ENCODE results near the gene MTREX.

DNA sequence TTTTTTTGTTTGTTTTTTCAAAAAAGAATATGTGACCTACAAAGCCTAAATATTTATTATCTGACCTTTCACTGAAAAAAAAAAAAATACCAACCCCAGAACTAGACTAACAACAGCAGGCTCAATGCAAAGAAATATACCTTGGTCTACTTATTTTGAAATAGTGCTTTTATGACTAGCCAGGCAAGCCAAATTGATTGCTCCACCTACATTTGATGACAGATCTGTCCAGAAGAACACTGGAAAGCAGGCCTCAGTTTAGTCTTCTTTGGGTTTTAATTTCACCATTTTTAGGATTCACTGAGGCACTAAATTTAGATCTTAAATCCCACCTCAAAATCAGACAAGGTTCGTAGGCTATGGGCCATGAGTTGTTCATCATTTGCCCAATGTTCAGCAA, 129.7 kb downstream of the MTREX start:
- TF ChIP-seq, protein P1, sequence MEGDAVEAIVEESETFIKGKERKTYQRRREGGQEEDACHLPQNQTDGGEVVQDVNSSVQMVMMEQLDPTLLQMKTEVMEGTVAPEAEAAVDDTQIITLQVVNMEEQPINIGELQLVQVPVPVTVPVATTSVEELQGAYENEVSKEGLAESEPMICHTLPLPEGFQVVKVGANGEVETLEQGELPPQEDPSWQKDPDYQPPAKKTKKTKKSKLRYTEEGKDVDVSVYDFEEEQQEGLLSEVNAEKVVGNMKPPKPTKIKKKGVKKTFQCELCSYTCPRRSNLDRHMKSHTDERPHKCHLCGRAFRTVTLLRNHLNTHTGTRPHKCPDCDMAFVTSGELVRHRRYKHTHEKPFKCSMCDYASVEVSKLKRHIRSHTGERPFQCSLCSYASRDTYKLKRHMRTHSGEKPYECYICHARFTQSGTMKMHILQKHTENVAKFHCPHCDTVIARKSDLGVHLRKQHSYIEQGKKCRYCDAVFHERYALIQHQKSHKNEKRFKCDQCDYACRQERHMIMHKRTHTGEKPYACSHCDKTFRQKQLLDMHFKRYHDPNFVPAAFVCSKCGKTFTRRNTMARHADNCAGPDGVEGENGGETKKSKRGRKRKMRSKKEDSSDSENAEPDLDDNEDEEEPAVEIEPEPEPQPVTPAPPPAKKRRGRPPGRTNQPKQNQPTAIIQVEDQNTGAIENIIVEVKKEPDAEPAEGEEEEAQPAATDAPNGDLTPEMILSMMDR (IDR thresholded peaks at IDR 0.05; ENCODE audit: insufficient read depth, low read depth, low read length), result no peak
- TF ChIP-seq EZH2 (IDR thresholded peaks at IDR 0.05; ENCODE audit: insufficient read depth, low read length), result no peak
